Uterus (tissue), 4 donors: ENCODE data around the gene PXK. TPM values are rescaled to one million over a fixed set of nuclear protein-coding genes. Genes with fewer than 3 reads are reported as not detected.

ENCODE experiments used
- DNase-seq, 2 donors: peaks; one replicate each; pipeline ENCODE4 v3.0.0-alpha.2; 2019 to 2020
- H3K27ac ChIP-seq, 2 donors: fragments of 200-600 bp; sonication (generic); 1 replicate in 1 of 2; 2 replicates in 1 of 2; pipeline ENCODE4 v1.5.1; 2016 to 2018
- H3K27me3 ChIP-seq, 2 donors: fragments of 200-600 bp; sonication (generic); one replicate each; pipeline ENCODE4 v1.5.1; 2018 to 2019; ENCODE audit warnings: control low read depth in 1 of 2
- H3K36me3 ChIP-seq, 2 donors: fragments of 200-600 bp; sonication (generic); one replicate each; pipeline ENCODE4 v1.5.1; 2019; ENCODE audit warnings: control low read depth in 1 of 2
- H3K4me1 ChIP-seq, 2 donors: fragments of 200-600 bp; sonication (generic); one replicate each; pipeline ENCODE4 v1.5.1; 2018 to 2019; ENCODE audit warnings: control low read depth in 1 of 2
- H3K4me3 ChIP-seq, 2 donors: fragments of 200-600 bp; sonication (generic); 1 replicate in 1 of 2; 2 replicates in 1 of 2; pipeline ENCODE4 v1.5.1; 2018 to 2019; ENCODE audit warnings: mild to moderate bottlenecking in 1 of 2
- H3K9me3 ChIP-seq, 2 donors: fragments of 200-600 bp; sonication (generic); one replicate each; pipeline ENCODE4 v1.5.1; 2019; ENCODE audit warnings: control low read depth in 1 of 2
- POLR2A ChIP-seq, 2 donors: fragments of 450-650 bp; IDR thresholded peaks; one replicate each; pipeline ENCODE4 v1.6.1; 2016; ENCODE audit warnings: antibody characterized with exemption in 2 of 2, mild to moderate bottlenecking in 1 of 2, moderate library complexity in 1 of 2
- intact Hi-C: fragments of 100-400 bp; cut with DNase I; formaldehyde crosslinking; loops from one replicate; pipeline ENCODE4 v1.15.1; 2023; ENCODE audit warnings: low total_unique reads
- total RNA-seq, 4 donors: library from RNA; depleted of rRNA in 3 of 4; stranded (reverse); fragments of >200 nt in 3 of 4; gene quantifications; one replicate each; pipeline versions ENCODE4 v1.1.0 to v1.2.4, GENCODE V29; 2014 to 2023
- TF ChIP-seq, protein P1 (sequence below), 4 experiments: fragments of 200-600 bp in 2 of 4; fragments of 450-650 bp in 2 of 4; sonication (generic) in 2 of 4; IDR thresholded peaks; one replicate each; pipeline ENCODE4 v1.5.1; 2016 to 2019; ENCODE audit warnings: antibody characterized with exemption in 4 of 4, mild to moderate bottlenecking in 2 of 4, moderate library complexity in 1 of 4
- donor health status: DM: yes; HTN: yes; CAD: no.

Gene PXK
- total RNA-seq, 4 donors from 2014 or later, result 15.1 to 50.5 (median 41.1) TPM

DNA sequence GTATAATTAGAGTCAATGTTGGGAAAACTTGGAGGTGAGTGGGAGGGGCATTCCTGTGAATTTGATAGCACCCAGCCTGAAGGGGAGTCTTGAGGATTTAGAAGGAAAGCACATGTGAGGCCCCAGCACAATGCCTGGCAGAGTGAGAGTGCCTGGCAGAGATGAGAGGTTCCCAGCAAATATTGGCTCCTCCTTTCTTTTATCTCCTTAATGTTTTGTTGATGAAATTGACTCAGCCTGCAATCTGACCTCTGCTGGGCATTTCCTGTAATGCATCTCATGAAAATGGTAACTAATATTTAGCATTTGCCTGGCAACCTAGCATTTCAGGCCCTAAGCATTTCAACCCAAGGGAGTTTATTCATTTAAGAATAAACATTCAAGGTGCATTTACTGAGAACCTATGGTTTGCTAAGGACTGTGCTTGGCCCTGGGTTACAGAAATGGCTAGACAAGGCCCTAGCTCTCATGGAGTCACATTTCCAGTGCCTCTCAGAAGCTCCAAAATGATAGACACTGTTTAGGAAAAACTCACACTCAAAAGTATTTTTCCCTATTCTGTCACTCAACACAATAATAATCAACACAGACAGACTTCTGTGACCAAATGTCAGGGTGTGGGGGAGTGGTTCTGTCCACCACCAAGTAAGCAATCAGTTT lies 82.0 kb downstream of the PXK start:
- Histone ChIP-seq H3K27ac (peak overlapping the region; percentile 45 to 51), H3K27me3 (no peaks in the 10 kb centered on the region), H3K36me3 (no peaks in the 10 kb centered on the region), H3K4me1 (peaks cover 0 to 3% of the 10 kb centered on the region in 2 donors), H3K4me3 (no peak overlapping the region), H3K9me3 (no peaks in the 10 kb centered on the region)
- intact Hi-C loops, result loop anchor here (5.0 kb wide), 1 partner anchor 92 kb away; no protein-coding TSS in a partner anchor
- peak; percentile 50 to 66 for DNase-seq
- TF ChIP-seq, protein P1, sequence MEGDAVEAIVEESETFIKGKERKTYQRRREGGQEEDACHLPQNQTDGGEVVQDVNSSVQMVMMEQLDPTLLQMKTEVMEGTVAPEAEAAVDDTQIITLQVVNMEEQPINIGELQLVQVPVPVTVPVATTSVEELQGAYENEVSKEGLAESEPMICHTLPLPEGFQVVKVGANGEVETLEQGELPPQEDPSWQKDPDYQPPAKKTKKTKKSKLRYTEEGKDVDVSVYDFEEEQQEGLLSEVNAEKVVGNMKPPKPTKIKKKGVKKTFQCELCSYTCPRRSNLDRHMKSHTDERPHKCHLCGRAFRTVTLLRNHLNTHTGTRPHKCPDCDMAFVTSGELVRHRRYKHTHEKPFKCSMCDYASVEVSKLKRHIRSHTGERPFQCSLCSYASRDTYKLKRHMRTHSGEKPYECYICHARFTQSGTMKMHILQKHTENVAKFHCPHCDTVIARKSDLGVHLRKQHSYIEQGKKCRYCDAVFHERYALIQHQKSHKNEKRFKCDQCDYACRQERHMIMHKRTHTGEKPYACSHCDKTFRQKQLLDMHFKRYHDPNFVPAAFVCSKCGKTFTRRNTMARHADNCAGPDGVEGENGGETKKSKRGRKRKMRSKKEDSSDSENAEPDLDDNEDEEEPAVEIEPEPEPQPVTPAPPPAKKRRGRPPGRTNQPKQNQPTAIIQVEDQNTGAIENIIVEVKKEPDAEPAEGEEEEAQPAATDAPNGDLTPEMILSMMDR (IDR thresholded peaks at IDR 0.05), result peak; percentile 82 to 87 (median 84)
- no peak for TF ChIP-seq POLR2A (IDR thresholded peaks at IDR 0.05)

GRCh38 chr3:58416191-58416590 lies 83.5 kb downstream of the PXK start:
- H3K4me1 ChIP-seq, result peaks cover 0 to 8% of the 10 kb centered on the region in 2 donors
- DNase-seq, result no peak
- no peak overlapping the region for H3K27ac ChIP-seq
- H3K9me3 ChIP-seq, result no peaks in the 10 kb centered on the region
- H3K27me3 ChIP-seq, result no peaks in the 10 kb centered on the region
- no peak for TF ChIP-seq POLR2A (IDR thresholded peaks at IDR 0.05)
- TF ChIP-seq, protein P1 (IDR thresholded peaks at IDR 0.05), result no peak
- H3K4me3 ChIP-seq, result no peak overlapping the region
- intact Hi-C loops, result no loop called here
- H3K36me3 ChIP-seq, result no peaks in the 10 kb centered on the region

DNA sequence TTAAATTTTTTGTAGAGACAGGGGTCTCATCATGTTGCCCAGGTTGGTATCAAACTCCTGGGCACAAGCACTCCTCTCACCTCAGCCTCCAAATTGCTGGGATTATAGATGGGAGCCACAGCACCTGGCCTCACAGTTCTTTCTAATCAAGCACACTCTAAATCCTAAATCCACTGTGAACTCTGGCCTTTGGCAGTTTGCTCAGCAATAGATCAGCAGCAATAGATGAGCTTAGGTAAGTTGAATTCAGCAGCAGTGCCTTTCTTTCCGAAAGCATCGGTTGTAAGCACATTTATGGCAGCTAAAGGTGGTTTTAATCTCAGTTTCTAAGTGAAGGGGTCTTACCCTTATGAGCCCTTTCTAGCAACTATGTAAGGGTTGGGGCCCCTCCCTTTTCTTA lies 84.4 kb downstream of the PXK start:
- TF ChIP-seq POLR2A (IDR thresholded peaks at IDR 0.05), result no peak
- TF ChIP-seq, protein P1 (IDR thresholded peaks at IDR 0.05), result no peak
- Histone ChIP-seq H3K4me3 (no peak overlapping the region), H3K4me1 (peaks cover 0 to 8% of the 10 kb centered on the region in 2 donors), H3K27me3 (no peaks in the 10 kb centered on the region), H3K36me3 (no peaks in the 10 kb centered on the region), H3K27ac (no peak overlapping the region), H3K9me3 (no peaks in the 10 kb centered on the region)
- intact Hi-C loops, result no loop called here
- DNase-seq, result no peak

DNA sequence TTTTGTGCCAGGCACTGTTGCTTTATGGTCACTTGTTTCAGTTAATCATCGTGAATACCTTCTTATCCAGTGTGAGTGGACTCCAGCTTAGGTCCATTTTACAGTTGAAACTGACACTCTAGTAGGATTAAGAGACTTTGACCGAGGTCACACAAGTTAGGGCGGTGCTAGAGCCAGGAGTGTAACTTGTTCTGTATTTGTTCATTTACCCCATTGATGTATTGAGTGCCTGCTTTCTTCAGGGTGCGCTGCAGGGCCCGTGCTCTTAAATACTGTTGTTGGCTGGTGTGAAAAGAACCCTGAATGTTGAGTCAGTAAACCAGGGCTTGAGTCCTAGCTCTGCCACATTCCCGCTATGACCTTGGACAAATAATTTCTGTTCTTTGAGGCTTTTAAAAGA lies 85.5 kb downstream of the PXK start:
- no peak for DNase-seq
- no peaks in the 10 kb centered on the region for H3K27me3 ChIP-seq
- no peak overlapping the region for H3K27ac ChIP-seq
- H3K4me3 ChIP-seq, result no peak overlapping the region
- H3K4me1 ChIP-seq, result peaks cover 0 to 8% of the 10 kb centered on the region in 2 donors
- TF ChIP-seq, protein P1 (IDR thresholded peaks at IDR 0.05), result no peak
- no peak for TF ChIP-seq POLR2A (IDR thresholded peaks at IDR 0.05)
- no peaks in the 10 kb centered on the region for H3K36me3 ChIP-seq
- intact Hi-C loops, result no loop called here
- no peaks in the 10 kb centered on the region for H3K9me3 ChIP-seq

DNA sequence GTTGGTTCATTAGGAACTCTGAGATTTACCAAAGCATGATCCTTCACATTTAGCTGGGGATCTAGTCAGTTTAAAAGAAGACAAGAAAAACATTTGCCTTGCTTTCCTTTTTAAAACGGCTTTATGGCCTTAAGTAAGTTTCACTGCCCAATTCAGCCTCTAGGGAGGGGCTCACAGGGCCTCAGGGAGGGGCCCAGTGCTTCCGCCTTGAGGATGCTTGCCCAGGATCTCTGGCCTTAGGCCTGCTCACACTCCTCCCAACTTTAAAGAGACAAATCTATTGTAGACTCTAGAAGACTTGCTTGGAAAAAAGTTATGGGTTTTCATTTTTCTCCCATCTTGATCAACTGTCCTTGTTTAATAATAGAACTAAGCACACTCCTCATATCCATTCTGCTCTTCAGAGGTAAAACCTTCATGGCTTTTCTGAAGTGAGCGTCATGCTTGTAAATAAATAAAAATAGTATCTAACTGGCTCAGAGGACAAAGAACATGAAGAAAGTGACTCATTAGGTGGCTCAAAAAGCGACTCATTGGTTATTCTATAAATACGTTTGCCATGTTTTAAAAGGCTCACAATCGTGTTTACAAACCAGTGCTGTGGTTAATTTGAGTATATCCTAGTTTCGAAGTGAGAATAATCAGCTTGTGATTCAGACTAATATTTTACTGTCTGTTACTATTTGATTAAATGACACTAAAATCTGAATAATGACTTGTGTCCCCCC lies 87.3 kb downstream of the PXK start:
- H3K4me3 ChIP-seq, result no peak overlapping the region
- H3K36me3 ChIP-seq, result no peaks in the 10 kb centered on the region
- peak overlapping the region; percentile 32 to 70 for H3K27ac ChIP-seq
- intact Hi-C loops, result no loop called here
- TF ChIP-seq, protein P1 (IDR thresholded peaks at IDR 0.05), result no peak
- peak; percentile 30 to 52 for DNase-seq
- no peaks in the 10 kb centered on the region for H3K27me3 ChIP-seq
- H3K9me3 ChIP-seq, result no peaks in the 10 kb centered on the region
- peaks cover 0 to 8% of the 10 kb centered on the region in 2 donors for H3K4me1 ChIP-seq
